Body of pancreas (tissue), 4 donors: ENCODE data around the gene ZSWIM1. TPM values are rescaled to one million over a fixed set of nuclear protein-coding genes. Genes with fewer than 3 reads are reported as not detected.
"Not testable (repeated sequence)": the region's sequence is repeated elsewhere in the genome, so short reads cannot be mapped to it uniquely, and the experiment has no call there.

Experiments
- ATAC-seq: fragments of 150-250 bp; one replicate; pipeline ENCODE4 v1.9.1; 2016
- DNase-seq, 4 donors: peaks; one replicate each; pipeline ENCODE4 v3.0.0-alpha.2; 2019
- H3K27ac ChIP-seq, 4 donors: fragments of 200-600 bp; sonication (generic); 1 replicate in 3 of 4; 2 replicates in 1 of 4; pipeline versions ENCODE4 v1.5.1 to v1.6.1; 2016 to 2019; ENCODE audit warnings: mild to moderate bottlenecking in 1 of 4, mixed read lengths in 1 of 4, moderate library complexity in 1 of 4
- H3K27me3 ChIP-seq, 2 donors: fragments of 200-600 bp; sonication (generic); one replicate each; pipeline ENCODE4 v1.6.0; 2016; ENCODE audit warnings: mild to moderate bottlenecking in 1 of 2
- H3K36me3 ChIP-seq, 2 donors: fragments of 200-600 bp; sonication (generic); replicated peaks in 1 of 2; 2 replicates each; pipeline ENCODE4 v1.5.1; 2016; ENCODE audit warnings: low read depth in 2 of 2; ENCODE audit not compliant: insufficient read depth in 1 of 2
- H3K4me1 ChIP-seq: fragments of 200-600 bp; sonication (generic); one replicate; pipeline ENCODE4 v1.6.0; 2016
- H3K4me3 ChIP-seq, 2 donors: fragments of 200-600 bp; sonication (generic); 1 replicate in 1 of 2; 2 replicates in 1 of 2; pipeline ENCODE4 v1.5.1; 2016 to 2019
- H3K9me3 ChIP-seq, 3 donors: fragments of 200-600 bp; sonication (generic); 1 replicate in 2 of 3; 2 replicates in 1 of 3; pipeline ENCODE4 v1.5.1; 2016
- POLR2A ChIP-seq, 3 donors: fragments of 450-650 bp; IDR thresholded peaks; one replicate each; pipeline ENCODE4 v1.6.1; 2016; ENCODE audit warnings: antibody characterized with exemption in 3 of 3, mild to moderate bottlenecking in 2 of 3
- WGBS, 2 donors: methylation state at CpG; one replicate each; pipeline ENCODE4 v1.1.5; 2017; 5-methylcytosine and 5-hydroxymethylcytosine counted together
- intact Hi-C: fragments of 100-400 bp; cut with DNase I; formaldehyde crosslinking; loops from one replicate; pipeline ENCODE4 v1.15.1; 2023
- total RNA-seq, 2 donors: library from RNA; depleted of rRNA; stranded (reverse); fragments of >200 nt; gene quantifications; one replicate each; pipeline ENCODE4 v1.1.0, GENCODE V29; 2016
- TF ChIP-seq, protein P1 (sequence below), 7 experiments: fragments of 450-650 bp in 4 of 7; fragments of 200-600 bp in 3 of 7; sonication (generic) in 3 of 7; IDR thresholded peaks; one replicate each; pipeline ENCODE4 v1.5.1; 2016 to 2019; ENCODE audit warnings: antibody characterized with exemption in 7 of 7

Gene ZSWIM1
- total RNA-seq, 2 donors from 2014 or later: 5.2 to 7.6 TPM

DNA sequence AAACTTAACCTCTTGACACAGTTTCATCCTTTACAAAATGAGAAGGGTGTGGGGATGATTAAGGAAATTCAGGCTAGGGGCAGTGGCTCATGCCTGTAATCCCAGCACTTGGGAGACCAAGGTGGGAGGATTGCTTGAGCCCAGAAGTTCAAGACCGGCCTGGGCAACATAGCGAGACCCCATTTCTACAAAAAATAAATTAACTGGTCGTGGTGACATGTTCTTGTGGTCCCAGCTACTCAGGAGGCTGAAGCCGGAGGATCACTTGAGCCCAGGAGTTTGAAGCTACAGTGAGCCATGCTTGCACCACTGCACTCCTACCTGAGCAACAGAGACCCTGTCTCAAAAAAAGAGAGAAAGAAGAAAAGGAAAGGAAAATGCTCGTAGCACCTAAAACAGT is 14.6 kb upstream of the ZSWIM1 start:
- no peak overlapping the region for H3K27ac ChIP-seq
- H3K36me3 ChIP-seq: no peaks in the 10 kb centered on the region
- 95 to 96% methylated on average over 5 of the region's 5 CpGs for WGBS, 2 donors
- DNase-seq (no peak), ATAC-seq (no peak)
- no peak overlapping the region for H3K4me3 ChIP-seq
- H3K9me3 ChIP-seq: no peaks in the 10 kb centered on the region
- TF ChIP-seq POLR2A (IDR thresholded peaks at IDR 0.05): no peak
- TF ChIP-seq, protein P1, sequence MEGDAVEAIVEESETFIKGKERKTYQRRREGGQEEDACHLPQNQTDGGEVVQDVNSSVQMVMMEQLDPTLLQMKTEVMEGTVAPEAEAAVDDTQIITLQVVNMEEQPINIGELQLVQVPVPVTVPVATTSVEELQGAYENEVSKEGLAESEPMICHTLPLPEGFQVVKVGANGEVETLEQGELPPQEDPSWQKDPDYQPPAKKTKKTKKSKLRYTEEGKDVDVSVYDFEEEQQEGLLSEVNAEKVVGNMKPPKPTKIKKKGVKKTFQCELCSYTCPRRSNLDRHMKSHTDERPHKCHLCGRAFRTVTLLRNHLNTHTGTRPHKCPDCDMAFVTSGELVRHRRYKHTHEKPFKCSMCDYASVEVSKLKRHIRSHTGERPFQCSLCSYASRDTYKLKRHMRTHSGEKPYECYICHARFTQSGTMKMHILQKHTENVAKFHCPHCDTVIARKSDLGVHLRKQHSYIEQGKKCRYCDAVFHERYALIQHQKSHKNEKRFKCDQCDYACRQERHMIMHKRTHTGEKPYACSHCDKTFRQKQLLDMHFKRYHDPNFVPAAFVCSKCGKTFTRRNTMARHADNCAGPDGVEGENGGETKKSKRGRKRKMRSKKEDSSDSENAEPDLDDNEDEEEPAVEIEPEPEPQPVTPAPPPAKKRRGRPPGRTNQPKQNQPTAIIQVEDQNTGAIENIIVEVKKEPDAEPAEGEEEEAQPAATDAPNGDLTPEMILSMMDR (IDR thresholded peaks at IDR 0.05): no peak
- H3K4me1 ChIP-seq: no peaks in the 10 kb centered on the region
- intact Hi-C loops: no loop called here
- H3K27me3 ChIP-seq: no peaks in the 10 kb centered on the region

DNA sequence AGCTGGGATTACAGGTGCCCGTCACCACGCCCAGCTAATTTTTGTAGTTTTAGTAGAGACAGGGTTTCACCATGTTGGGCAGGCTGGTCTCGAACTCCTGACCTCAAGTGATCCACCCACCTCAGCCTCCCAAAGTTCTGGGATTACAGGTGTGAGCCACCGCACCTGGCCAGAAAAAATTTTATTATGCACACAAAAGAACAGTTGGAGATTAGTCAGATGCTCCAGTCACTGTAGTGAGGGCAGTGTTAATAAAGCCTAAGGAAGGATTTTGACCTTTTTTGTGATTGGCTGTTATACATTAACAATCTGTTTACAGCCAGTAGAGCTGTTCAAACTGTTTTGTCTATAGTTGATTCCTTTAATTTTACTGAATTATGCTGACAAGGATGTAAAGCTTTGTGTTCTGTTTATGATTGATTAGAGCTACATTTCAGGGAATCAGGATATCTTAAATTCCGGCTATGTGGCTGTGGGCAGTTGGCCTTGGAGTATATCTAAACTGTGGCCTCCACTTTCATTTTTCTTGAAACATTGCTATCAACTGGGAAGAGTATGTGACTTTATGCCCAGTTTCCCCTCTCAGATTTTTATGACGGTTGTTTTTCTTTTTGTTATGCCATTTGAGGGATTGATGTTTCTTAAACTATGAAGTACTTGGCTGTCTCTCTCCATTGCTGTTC is 13.8 kb upstream of the ZSWIM1 start:
- no peaks in the 10 kb centered on the region for H3K4me1 ChIP-seq
- intact Hi-C loops: no loop called here
- DNase-seq: no peak
- H3K27me3 ChIP-seq: no peaks in the 10 kb centered on the region
- H3K27ac ChIP-seq: no peak overlapping the region
- TF ChIP-seq, protein P1 (IDR thresholded peaks at IDR 0.05): no peak
- no peak for TF ChIP-seq POLR2A (IDR thresholded peaks at IDR 0.05)
- 54 to 69% methylated on average over 6 of the region's 6 CpGs for WGBS, 2 donors
- no peaks in the 10 kb centered on the region for H3K9me3 ChIP-seq
- ATAC-seq: no peak
- H3K4me3 ChIP-seq: no peak overlapping the region
- no peaks in the 10 kb centered on the region for H3K36me3 ChIP-seq

DNA sequence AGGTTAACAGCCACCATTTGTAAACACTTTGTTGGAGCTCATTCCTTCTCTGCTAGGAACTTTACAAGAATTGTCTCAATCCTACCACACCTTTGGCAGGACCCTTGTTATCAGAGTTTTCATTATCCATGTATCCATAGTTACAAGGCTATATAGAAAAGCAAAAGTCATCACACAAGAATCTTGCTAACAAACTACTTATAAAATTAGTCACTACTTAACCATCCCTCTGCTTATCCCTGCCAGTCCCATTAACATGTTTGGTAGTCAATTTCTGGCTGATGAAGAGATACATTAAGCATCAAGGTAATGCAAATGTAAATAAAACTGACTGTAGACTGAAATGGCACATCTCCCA is 13.2 kb upstream of the ZSWIM1 start:
- no peak overlapping the region for H3K27ac ChIP-seq
- no peak for DNase-seq
- H3K27me3 ChIP-seq: no peaks in the 10 kb centered on the region
- no peaks in the 10 kb centered on the region for H3K4me1 ChIP-seq
- H3K9me3 ChIP-seq: no peaks in the 10 kb centered on the region
- ATAC-seq: no peak
- TF ChIP-seq, protein P1 (IDR thresholded peaks at IDR 0.05): no peak
- no peak for TF ChIP-seq POLR2A (IDR thresholded peaks at IDR 0.05)
- H3K4me3 ChIP-seq: no peak overlapping the region
- intact Hi-C loops: no loop called here
- H3K36me3 ChIP-seq: no peaks in the 10 kb centered on the region

DNA sequence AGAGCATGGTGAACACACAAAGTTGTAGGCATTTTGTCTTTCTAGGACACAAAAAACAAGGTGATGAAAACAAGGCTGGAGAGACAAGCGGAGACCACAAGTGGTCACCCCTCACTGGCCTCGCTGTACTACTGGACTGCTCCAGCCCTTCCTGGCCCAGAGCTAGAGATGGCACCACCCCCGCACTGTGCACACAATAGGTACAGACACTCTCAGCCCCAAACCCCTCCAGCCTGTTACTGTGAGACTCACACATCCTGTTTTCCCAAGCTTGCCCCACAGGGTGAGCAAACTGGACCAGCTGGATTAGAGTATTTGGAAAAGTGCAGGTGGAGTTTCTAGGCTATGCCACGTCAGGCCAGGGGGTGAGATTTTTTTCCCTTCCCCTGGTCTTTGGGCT is 8.4 kb upstream of the ZSWIM1 start:
- ATAC-seq: no peak
- intact Hi-C loops: no loop called here
- Histone ChIP-seq H3K4me3 (no peak overlapping the region), H3K36me3 (no peaks in the 10 kb centered on the region), H3K27ac (no peak overlapping the region), H3K4me1 (no peaks in the 10 kb centered on the region), H3K9me3 (no peaks in the 10 kb centered on the region), H3K27me3 (no peaks in the 10 kb centered on the region)
- WGBS, 2 donors: 81 to 87% methylated on average over 4 of the region's 4 CpGs
- no peak for DNase-seq
- no peak for TF ChIP-seq POLR2A (IDR thresholded peaks at IDR 0.05)
- TF ChIP-seq, protein P1 (IDR thresholded peaks at IDR 0.05): no peak

DNA sequence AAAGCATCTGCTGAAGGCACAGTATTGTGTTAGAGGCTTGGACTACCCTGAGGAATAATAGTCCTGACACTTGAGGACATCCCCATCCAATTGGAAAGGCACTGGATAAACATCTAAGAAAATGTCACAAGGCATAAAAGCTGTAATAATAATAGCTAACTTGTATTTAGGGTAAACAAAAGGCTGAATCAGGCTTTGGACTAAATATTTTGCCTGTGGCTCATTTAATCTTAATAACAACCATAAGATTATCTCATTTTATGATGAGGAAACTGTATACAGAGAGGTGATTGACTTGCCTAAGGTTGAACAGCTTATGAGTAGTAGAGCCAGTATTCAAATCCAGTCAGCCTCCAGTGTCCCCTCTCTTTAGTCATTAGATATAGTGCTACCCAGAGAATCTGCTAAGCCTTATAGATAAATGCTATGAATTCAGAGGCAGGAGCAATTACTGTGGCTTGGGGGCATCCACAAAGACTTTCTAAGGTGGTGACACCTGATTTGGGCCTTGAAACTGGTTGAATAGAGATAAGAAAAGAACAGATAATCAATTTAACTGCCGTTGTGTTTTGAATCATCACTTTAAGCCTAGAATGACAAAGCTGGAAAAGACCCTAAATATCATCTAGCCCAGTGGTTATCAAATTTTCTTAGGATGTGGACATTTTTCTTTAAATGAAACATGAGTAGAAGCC is 7.5 kb upstream of the ZSWIM1 start:
- TF ChIP-seq POLR2A (IDR thresholded peaks at IDR 0.05): no peak
- TF ChIP-seq, protein P1 (IDR thresholded peaks at IDR 0.05): no peak
- no peaks in the 10 kb centered on the region for H3K9me3 ChIP-seq
- intact Hi-C loops: no loop called here
- DNase-seq (no peak), ATAC-seq (no peak)
- no peaks in the 10 kb centered on the region for H3K27me3 ChIP-seq
- no peak overlapping the region for H3K4me3 ChIP-seq
- peaks cover 0 to 3% of the 10 kb centered on the region in 2 donors for H3K36me3 ChIP-seq
- WGBS, 2 donors: 20 to 29% methylated on average over 1 of the region's 1 CpG
- no peak overlapping the region for H3K27ac ChIP-seq
- no peaks in the 10 kb centered on the region for H3K4me1 ChIP-seq

DNA sequence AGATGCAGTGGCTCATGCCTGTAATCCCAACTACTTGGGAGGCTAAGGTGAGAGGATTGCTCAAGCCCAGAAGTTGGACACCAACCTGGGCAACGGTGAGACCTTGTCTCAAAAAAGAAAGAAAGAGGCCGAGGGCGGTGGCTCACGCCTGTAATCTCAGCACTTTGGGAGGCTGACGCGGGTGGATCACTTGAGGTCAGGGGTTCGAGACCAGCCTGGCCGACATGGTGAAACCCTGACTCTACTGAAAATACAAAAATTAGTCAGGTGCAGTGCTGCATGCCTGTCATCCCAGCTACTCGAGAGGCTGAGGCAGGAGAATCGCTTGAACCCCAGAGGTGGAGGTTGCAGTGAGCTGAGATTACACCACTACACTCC is 6.9 kb upstream of the ZSWIM1 start:
- WGBS, 2 donors: 89 to 92% methylated on average over 10 of the region's 10 CpGs
- not testable (repeated sequence) for ATAC-seq

More for the DNA sequence above, 6.9 kb upstream of the ZSWIM1 start:
- H3K9me3 ChIP-seq, H3K4me1 ChIP-seq, H3K27ac ChIP-seq, H3K27me3 ChIP-seq, H3K36me3 ChIP-seq, DNase-seq, H3K4me3 ChIP-seq, intact Hi-C loops: not testable (repeated sequence)
